ENCODE results near the gene ABCC1. TPM values are rescaled to one million over a fixed set of nuclear protein-coding genes. Genes with fewer than 3 reads are reported as not detected.

The ABCC1 gene
- total and polyA plus RNA-seq, 2 of the 4 experiments (the other 2 are of a cell fraction) = 39.4 to 66.0 TPM

DNA sequence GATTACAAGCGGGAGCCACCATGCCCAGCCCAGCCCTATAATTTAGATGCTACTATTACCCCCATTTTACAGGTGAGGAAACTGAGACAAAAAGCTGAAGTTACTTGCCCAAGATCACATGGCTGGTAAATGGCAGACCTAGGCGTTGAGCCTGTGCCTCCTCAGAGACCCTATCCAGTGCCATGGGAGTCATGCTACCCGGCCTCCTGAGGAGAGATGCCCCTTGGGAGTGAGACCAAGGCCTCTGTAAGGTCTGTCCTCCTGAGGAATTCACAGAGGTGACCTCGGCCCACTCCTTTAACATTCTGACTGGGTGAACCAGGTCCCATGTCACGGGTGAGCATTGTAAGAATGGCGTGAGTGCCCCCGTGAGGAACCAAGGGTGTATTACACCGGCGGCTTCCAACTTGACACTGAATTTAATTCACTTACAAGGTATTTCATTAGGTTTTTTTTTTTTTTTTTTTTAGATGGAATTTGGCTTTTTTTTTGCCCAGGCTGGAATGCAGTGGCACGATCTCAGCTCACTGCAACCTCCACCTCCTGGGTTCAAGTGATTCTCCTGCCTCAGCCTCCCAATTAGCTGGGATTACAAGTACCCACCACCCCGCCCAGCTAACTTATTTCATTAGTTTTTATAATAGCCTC, 178.2 kb downstream of the ABCC1 start:
- Histone ChIP-seq H3K23ac (ENCODE audit: low read depth, low read length) (no peak overlapping the region), H2BK5ac (ENCODE audit: low read depth, low read length, poor library complexity, severe bottlenecking) (no peak overlapping the region), H4K91ac (ENCODE audit: insufficient read depth, low read depth, low read length) (peak overlapping the region; percentile 54; the same call in 1 of the 2 replicates), H4K8ac (ENCODE audit: low read depth in 2 of 2, low read length in 2 of 2) (peak overlapping the region in 1 of 2 experiments; percentile 56; a peak in 1 of 4 replicates), H3K18ac (ENCODE audit: low read depth, low read length) (no peak overlapping the region), H3K9me1 (ENCODE audit: insufficient read depth, low read length) (no peaks in the 10 kb centered on the region), H2BK15ac (ENCODE audit: low read depth, low read length) (no peak overlapping the region), H3K14ac (replicated peaks; ENCODE audit: low read depth, low read length) (0 out of 2 replicates have a peak overlapping the region, but pooled peaks have one; percentile 42), H2BK120ac (ENCODE audit: low read depth, low read length) (no peak overlapping the region; the same call in 1 of the 2 replicates), H4K20me1 (ENCODE audit: insufficient read depth, low read length) (peaks cover 10% of the 10 kb centered on the region; the same call in 1 of the 2 replicates), H3K9me3 (ENCODE audit: control insufficient read depth, insufficient read depth, low read length) (peaks cover 13% of the 10 kb centered on the region), H3K4me3 (ENCODE audit: insufficient read depth, low read depth, low read length) (no peak overlapping the region), H2AFZ (replicated peaks; ENCODE audit: low read length, poor library complexity) (peak overlapping the region; percentile 56), H3K56ac (ENCODE audit: extremely low read depth, insufficient read depth, low read length) (no peak overlapping the region), H3K27me3 (ENCODE audit: control insufficient read depth, insufficient read depth, low read length) (no peaks in the 10 kb centered on the region), H2BK20ac (ENCODE audit: low read depth, low read length) (no peak overlapping the region), H2AK9ac (replicated peaks; ENCODE audit: low read depth, low read length, poor library complexity) (peak overlapping the region; percentile 87), H2AK5ac (ENCODE audit: low read depth, low read length) (peak overlapping the region; percentile 36; the same call in 1 of the 2 replicates), H3K9ac (ENCODE audit: low read depth, low read length) (no peak overlapping the region), H3K4me2 (ENCODE audit: low read depth, low read length) (no peak overlapping the region), H3K4ac (ENCODE audit: low read depth, low read length) (peak overlapping the region; percentile 43; the same call in 1 of the 2 replicates), H3K36me3 (ENCODE audit: control insufficient read depth, insufficient read depth, low read length) (peaks cover 79% of the 10 kb centered on the region), H3K27ac (ENCODE audit: insufficient read depth, low read length) (no peak overlapping the region), H3K4me1 (ENCODE audit: control insufficient read depth, insufficient read depth, low read length) (no peaks in the 10 kb centered on the region), H4K5ac (ENCODE audit: low read depth, low read length) (no peak overlapping the region), H3K79me1 (ENCODE audit: low read depth in 1 of 2, low read length in 2 of 2) (peaks cover 20 to 32% of the 10 kb centered on the region in 2 experiments)
- BruUV-seq (replicated peaks) = no TSS peak
- no peak for TF ChIP-seq CHD1 (IDR thresholded peaks at IDR 0.05; ENCODE audit: low read depth, low read length)
- TF ChIP-seq, protein P1, sequence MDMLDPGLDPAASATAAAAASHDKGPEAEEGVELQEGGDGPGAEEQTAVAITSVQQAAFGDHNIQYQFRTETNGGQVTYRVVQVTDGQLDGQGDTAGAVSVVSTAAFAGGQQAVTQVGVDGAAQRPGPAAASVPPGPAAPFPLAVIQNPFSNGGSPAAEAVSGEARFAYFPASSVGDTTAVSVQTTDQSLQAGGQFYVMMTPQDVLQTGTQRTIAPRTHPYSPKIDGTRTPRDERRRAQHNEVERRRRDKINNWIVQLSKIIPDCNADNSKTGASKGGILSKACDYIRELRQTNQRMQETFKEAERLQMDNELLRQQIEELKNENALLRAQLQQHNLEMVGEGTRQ (IDR thresholded peaks at IDR 0.05; ENCODE audit: low read depth, low read length) = peak; percentile 23; the same call in 1 of the 2 replicates
- TF ChIP-seq, protein P2, sequence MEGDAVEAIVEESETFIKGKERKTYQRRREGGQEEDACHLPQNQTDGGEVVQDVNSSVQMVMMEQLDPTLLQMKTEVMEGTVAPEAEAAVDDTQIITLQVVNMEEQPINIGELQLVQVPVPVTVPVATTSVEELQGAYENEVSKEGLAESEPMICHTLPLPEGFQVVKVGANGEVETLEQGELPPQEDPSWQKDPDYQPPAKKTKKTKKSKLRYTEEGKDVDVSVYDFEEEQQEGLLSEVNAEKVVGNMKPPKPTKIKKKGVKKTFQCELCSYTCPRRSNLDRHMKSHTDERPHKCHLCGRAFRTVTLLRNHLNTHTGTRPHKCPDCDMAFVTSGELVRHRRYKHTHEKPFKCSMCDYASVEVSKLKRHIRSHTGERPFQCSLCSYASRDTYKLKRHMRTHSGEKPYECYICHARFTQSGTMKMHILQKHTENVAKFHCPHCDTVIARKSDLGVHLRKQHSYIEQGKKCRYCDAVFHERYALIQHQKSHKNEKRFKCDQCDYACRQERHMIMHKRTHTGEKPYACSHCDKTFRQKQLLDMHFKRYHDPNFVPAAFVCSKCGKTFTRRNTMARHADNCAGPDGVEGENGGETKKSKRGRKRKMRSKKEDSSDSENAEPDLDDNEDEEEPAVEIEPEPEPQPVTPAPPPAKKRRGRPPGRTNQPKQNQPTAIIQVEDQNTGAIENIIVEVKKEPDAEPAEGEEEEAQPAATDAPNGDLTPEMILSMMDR (conservative IDR thresholded peaks at IDR 0.05; ENCODE audit: low read depth, low read length) = peak; percentile 77
- no peak for TF ChIP-seq MAZ (IDR thresholded peaks at IDR 0.05; ENCODE audit: borderline replicate concordance, low read depth, low read length)
- TF ChIP-seq BHLHE40 (IDR thresholded peaks at IDR 0.05; ENCODE audit: low read depth, low read length) = no peak; the same call in 1 of the 2 replicates
- TF ChIP-seq RAD21 (IDR thresholded peaks at IDR 0.05; ENCODE audit: low read length) = peak; percentile 83
- peak; percentile 55 for TF ChIP-seq SMC3 (IDR thresholded peaks at IDR 0.05; ENCODE audit: low read depth, low read length)
- CTCF ChIA-PET = interaction anchor here (0.6 to 1.2 kb wide), 3 partner anchors 8 to 354 kb away, joined by 3 to 5 read pairs (median 3); no protein-coding TSS in a partner anchor
- DNase-seq (peak; percentile 66), ATAC-seq (ENCODE audit: low read depth) (peak; percentile 90)
- dilution Hi-C loops (cut with HindIII; ENCODE audit: low sequenced_read_pairs, unreplicated experiment) = no loop called here
- POLR2A ChIA-PET (ENCODE audit: unreplicated experiment) = interaction anchor here (0.6 kb wide), 1 partner anchor 484 kb away, joined by 6 read pairs; the partner anchor contains the start of gene MARF1
- 75% methylated on average over 2 of the region's 11 CpGs; no CpG with 5 or more reads in 1 of the 2 experiments for WGBS, 2 experiments (ENCODE audit: extremely low coverage in 2 of 2, insufficient read length in 1 of 2)
- intact Hi-C loops (cut with micrococcal nuclease) = loop anchor here (5.0 kb wide), 2 partner anchors 260 to 360 kb away; no protein-coding TSS in a partner anchor
- in situ Hi-C loops (cut with MboI; ENCODE audit: low sequenced_read_pairs) = no loop called here

Measured in IMR-90 (cell line).